GM12878 (cell line): ENCODE measurements around the gene LYRM2.

Experiments
- ASH2L ChIP-seq: fragments of 300-600, 200-600 bp; sonication (generic); IDR thresholded peaks from 2 replicates; pipeline ENCODE4 v1.6.1; 2017; ENCODE audit warnings: low read depth, mild to moderate bottlenecking, borderline replicate concordance
- CHD1 ChIP-seq: IDR thresholded peaks from 2 replicates; pipeline ENCODE4 v1.6.1; 2012; ENCODE audit warnings: low read depth, low read length, improper control_type of control experiment
- MAX ChIP-seq: IDR thresholded peaks from 2 replicates; pipeline ENCODE4 v1.6.1; 2012; ENCODE audit warnings: low read depth, low read length, improper control_type of control experiment
- POLR2A ChIP-seq: IDR thresholded peaks from 2 replicates; pipeline ENCODE4 v1.6.1; 2011; ENCODE audit warnings: low read depth, mild to moderate bottlenecking, low read length
- TAF1 ChIP-seq: IDR thresholded peaks from 2 replicates; pipeline ENCODE4 v1.6.1; 2011; ENCODE audit warnings: mild to moderate bottlenecking, low read depth, low read length, borderline replicate concordance

GRCh38 chr6:89669002-89669401, 30.5 kb upstream of the LYRM2 start:
- TF ChIP-seq POLR2A (no peak), CHD1 (no peak), TAF1 (no peak), MAX (no peak), ASH2L (no peak)
